ENCODE measurements around the gene TTC7B.

The TTC7B gene

GRCh38 chr14:90654831-90655276 lies 161.4 kb downstream of the TTC7B start:
- TF ChIP-seq ZBTB7A (IDR thresholded peaks at IDR 0.05; ENCODE audit: low read depth) (no peak), EGR1 (IDR thresholded peaks at IDR 0.05) (no peak), YY1 (IDR thresholded peaks at IDR 0.05; ENCODE audit: low read depth) (no peak), CREB1 (IDR thresholded peaks at IDR 0.05; ENCODE audit: low read depth) (no peak)
- TF ChIP-seq, protein P1, sequence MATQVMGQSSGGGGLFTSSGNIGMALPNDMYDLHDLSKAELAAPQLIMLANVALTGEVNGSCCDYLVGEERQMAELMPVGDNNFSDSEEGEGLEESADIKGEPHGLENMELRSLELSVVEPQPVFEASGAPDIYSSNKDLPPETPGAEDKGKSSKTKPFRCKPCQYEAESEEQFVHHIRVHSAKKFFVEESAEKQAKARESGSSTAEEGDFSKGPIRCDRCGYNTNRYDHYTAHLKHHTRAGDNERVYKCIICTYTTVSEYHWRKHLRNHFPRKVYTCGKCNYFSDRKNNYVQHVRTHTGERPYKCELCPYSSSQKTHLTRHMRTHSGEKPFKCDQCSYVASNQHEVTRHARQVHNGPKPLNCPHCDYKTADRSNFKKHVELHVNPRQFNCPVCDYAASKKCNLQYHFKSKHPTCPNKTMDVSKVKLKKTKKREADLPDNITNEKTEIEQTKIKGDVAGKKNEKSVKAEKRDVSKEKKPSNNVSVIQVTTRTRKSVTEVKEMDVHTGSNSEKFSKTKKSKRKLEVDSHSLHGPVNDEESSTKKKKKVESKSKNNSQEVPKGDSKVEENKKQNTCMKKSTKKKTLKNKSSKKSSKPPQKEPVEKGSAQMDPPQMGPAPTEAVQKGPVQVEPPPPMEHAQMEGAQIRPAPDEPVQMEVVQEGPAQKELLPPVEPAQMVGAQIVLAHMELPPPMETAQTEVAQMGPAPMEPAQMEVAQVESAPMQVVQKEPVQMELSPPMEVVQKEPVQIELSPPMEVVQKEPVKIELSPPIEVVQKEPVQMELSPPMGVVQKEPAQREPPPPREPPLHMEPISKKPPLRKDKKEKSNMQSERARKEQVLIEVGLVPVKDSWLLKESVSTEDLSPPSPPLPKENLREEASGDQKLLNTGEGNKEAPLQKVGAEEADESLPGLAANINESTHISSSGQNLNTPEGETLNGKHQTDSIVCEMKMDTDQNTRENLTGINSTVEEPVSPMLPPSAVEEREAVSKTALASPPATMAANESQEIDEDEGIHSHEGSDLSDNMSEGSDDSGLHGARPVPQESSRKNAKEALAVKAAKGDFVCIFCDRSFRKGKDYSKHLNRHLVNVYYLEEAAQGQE (IDR thresholded peaks at IDR 0.05; ENCODE audit: low read depth), result no peak
- TF ChIP-seq, protein P2, sequence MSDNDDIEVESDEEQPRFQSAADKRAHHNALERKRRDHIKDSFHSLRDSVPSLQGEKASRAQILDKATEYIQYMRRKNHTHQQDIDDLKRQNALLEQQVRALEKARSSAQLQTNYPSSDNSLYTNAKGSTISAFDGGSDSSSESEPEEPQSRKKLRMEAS (IDR thresholded peaks at IDR 0.05), result no peak

GRCh38 chr14:90652626-90653025 lies 163.6 kb downstream of the TTC7B start:
- TF ChIP-seq YY1 (IDR thresholded peaks at IDR 0.05; ENCODE audit: low read depth) (no peak), TEAD4 (IDR thresholded peaks at IDR 0.05) (no peak)

GRCh38 chr14:90651976-90652560 lies 164.2 kb downstream of the TTC7B start:
- TF ChIP-seq TAF1 (IDR thresholded peaks at IDR 0.05; ENCODE audit: low read depth) (no peak), ZBTB7A (IDR thresholded peaks at IDR 0.05; ENCODE audit: low read depth) (no peak), RAD21 (IDR thresholded peaks at IDR 0.05; ENCODE audit: low read depth) (no peak), YY1 (IDR thresholded peaks at IDR 0.05; ENCODE audit: low read depth) (no peak), EP300 (IDR thresholded peaks at IDR 0.05; ENCODE audit: borderline replicate concordance) (no peak), FOXM1 (IDR thresholded peaks at IDR 0.05; ENCODE audit: borderline replicate concordance, low read depth) (no peak), TCF12 (IDR thresholded peaks at IDR 0.05; ENCODE audit: low read depth) (no peak), TEAD4 (IDR thresholded peaks at IDR 0.05) (no peak), CEBPB (IDR thresholded peaks at IDR 0.05) (no peak), NFIC (IDR thresholded peaks at IDR 0.05) (no peak), EGR1 (IDR thresholded peaks at IDR 0.05) (no peak), CREB1 (IDR thresholded peaks at IDR 0.05; ENCODE audit: low read depth) (no peak)
- TF ChIP-seq, protein P2 (IDR thresholded peaks at IDR 0.05), result no peak
- TF ChIP-seq, protein P1 (IDR thresholded peaks at IDR 0.05; ENCODE audit: low read depth), result no peak
- TF ChIP-seq, protein P3, sequence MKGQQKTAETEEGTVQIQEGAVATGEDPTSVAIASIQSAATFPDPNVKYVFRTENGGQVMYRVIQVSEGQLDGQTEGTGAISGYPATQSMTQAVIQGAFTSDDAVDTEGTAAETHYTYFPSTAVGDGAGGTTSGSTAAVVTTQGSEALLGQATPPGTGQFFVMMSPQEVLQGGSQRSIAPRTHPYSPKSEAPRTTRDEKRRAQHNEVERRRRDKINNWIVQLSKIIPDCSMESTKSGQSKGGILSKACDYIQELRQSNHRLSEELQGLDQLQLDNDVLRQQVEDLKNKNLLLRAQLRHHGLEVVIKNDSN (IDR thresholded peaks at IDR 0.05), result no peak

DNA sequence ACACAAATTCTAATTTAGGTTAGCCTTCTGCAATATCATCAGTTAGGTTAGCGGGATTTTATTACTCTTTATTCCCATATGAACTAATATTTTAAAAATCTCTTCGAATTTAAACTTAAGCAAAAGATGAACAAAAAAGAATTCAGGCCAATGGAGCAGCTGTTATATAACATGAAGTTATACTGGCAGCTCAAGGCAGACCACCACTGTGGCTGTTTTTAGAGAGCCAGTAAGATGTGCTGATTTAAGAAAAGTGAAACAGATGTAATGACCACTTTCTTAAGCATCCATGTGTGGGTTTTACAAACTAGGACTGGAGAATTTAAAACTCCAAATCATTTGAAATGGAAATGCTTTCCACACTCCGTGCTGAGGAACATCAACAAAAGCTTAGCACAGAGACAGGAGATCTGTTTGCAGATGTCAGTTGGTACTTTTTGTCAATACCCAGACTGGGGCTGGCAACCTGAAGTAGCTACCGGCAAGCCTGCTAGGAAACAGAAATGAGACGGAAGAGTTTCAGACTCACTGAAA lies 164.9 kb downstream of the TTC7B start:
- TF ChIP-seq CREB1 (IDR thresholded peaks at IDR 0.05; ENCODE audit: low read depth) (no peak), ZBTB7A (IDR thresholded peaks at IDR 0.05; ENCODE audit: low read depth) (no peak), FOXM1 (IDR thresholded peaks at IDR 0.05; ENCODE audit: borderline replicate concordance, low read depth) (no peak), NFIC (IDR thresholded peaks at IDR 0.05) (no peak), RAD21 (IDR thresholded peaks at IDR 0.05; ENCODE audit: low read depth) (no peak), YY1 (IDR thresholded peaks at IDR 0.05; ENCODE audit: low read depth) (no peak), EGR1 (IDR thresholded peaks at IDR 0.05) (no peak), TCF12 (IDR thresholded peaks at IDR 0.05; ENCODE audit: low read depth) (no peak), TAF1 (IDR thresholded peaks at IDR 0.05; ENCODE audit: low read depth) (no peak), EP300 (IDR thresholded peaks at IDR 0.05; ENCODE audit: borderline replicate concordance) (no peak), TEAD4 (IDR thresholded peaks at IDR 0.05) (no peak), CEBPB (IDR thresholded peaks at IDR 0.05) (no peak)
- TF ChIP-seq, protein P3 (IDR thresholded peaks at IDR 0.05), result no peak
- TF ChIP-seq, protein P1 (IDR thresholded peaks at IDR 0.05; ENCODE audit: low read depth), result no peak
- TF ChIP-seq, protein P2 (IDR thresholded peaks at IDR 0.05), result no peak
